Measurements from ENCODE around the gene CHST15. TPM values are rescaled to one million over a fixed set of nuclear protein-coding genes. Genes with fewer than 3 reads are reported as not detected.

CHST15 gene
- 32.1 TPM for polyA plus RNA-seq (2012; ENCODE audit: insufficient read depth, insufficient read length, low read depth)

- Histone ChIP-seq H3K27me3 (peaks cover 37% of the 10 kb centered on the region), H3K9me3 (peaks cover 3% of the 10 kb centered on the region; the same call in 1 of the 2 replicates), H3K4me3 (ENCODE audit: low read depth, low read length) (peak within 1 kb of the TSS; percentile 64), H3K36me3 (no peaks in the 10 kb centered on the region; the same call in 1 of the 2 replicates), H3K4me1 (peaks cover 10% of the 10 kb centered on the region; the same call in 1 of the 2 replicates)
- no peak for TF ChIP-seq CTCF (IDR thresholded peaks at IDR 0.05; ENCODE audit: low read depth, low read length)
- DNase-seq: peak; percentile 47
These were observed at the start of gene CHST15 for GRCh38 chr10:124092860-124093773. Gene CHST15 (minus strand): TSS chr10:124093598. CDS start chr10:124046212, 47,386 bp downstream.

GRCh38 chr10:124142960-124143359, 49.6 kb upstream of the CHST15 start:
- no peaks in the 10 kb centered on the region for H3K36me3 ChIP-seq
- H3K4me3 ChIP-seq (ENCODE audit: low read depth, low read length): no peak overlapping the region
- no peak for DNase-seq
- TF ChIP-seq CTCF (IDR thresholded peaks at IDR 0.05; ENCODE audit: low read depth, low read length): no peak
- H3K4me1 ChIP-seq: no peaks in the 10 kb centered on the region
- no peaks in the 10 kb centered on the region for H3K27me3 ChIP-seq
- H3K9me3 ChIP-seq: no peaks in the 10 kb centered on the region

- Histone ChIP-seq H3K4me1 (no peaks in the 10 kb centered on the region), H3K9me3 (no peaks in the 10 kb centered on the region), H3K27me3 (no peaks in the 10 kb centered on the region), H3K4me3 (ENCODE audit: low read depth, low read length) (no peak overlapping the region), H3K36me3 (no peaks in the 10 kb centered on the region)
- TF ChIP-seq CTCF (IDR thresholded peaks at IDR 0.05; ENCODE audit: low read depth, low read length): no peak
- DNase-seq: no peak
These were observed 48.8 kb upstream of the CHST15 start for GRCh38 chr10:124142006-124142739.

- Histone ChIP-seq H3K36me3 (no peaks in the 10 kb centered on the region), H3K4me3 (ENCODE audit: low read depth, low read length) (no peak overlapping the region), H3K9me3 (no peaks in the 10 kb centered on the region), H3K4me1 (no peaks in the 10 kb centered on the region), H3K27me3 (no peaks in the 10 kb centered on the region)
- no peak for DNase-seq
- TF ChIP-seq CTCF (IDR thresholded peaks at IDR 0.05; ENCODE audit: low read depth, low read length): no peak
These were observed 45.5 kb upstream of the CHST15 start for GRCh38 chr10:124138883-124139348.

GRCh38 chr10:124138195-124138882, 44.9 kb upstream of the CHST15 start:
- no peaks in the 10 kb centered on the region for H3K9me3 ChIP-seq
- DNase-seq: no peak
- no peaks in the 10 kb centered on the region for H3K4me1 ChIP-seq
- H3K36me3 ChIP-seq: no peaks in the 10 kb centered on the region
- H3K4me3 ChIP-seq (ENCODE audit: low read depth, low read length): no peak overlapping the region
- H3K27me3 ChIP-seq: no peaks in the 10 kb centered on the region
- no peak for TF ChIP-seq CTCF (IDR thresholded peaks at IDR 0.05; ENCODE audit: low read depth, low read length)

All from BE2C (cell line).